Measurements from ENCODE around the gene DCDC2C.

Gene DCDC2C

GRCh38 chr2:3787768-3788167, 84.4 kb downstream of the DCDC2C start:
- Histone ChIP-seq H3K79me2 (ENCODE audit: low read length) (no peaks in the 10 kb centered on the region), H3K9ac (ENCODE audit: low read length) (no peak overlapping the region), H3K9me3 (ENCODE audit: insufficient read depth, low read length) (no peaks in the 10 kb centered on the region), H4K20me1 (ENCODE audit: insufficient read depth, low read length) (no peaks in the 10 kb centered on the region), H3K4me3 (ENCODE audit: low read length) (no peak overlapping the region), H3K4me2 (ENCODE audit: low read length) (no peak overlapping the region), H3K27me3 (ENCODE audit: low read depth, low read length) (peaks cover 5% of the 10 kb centered on the region), H3K4me1 (ENCODE audit: low read length) (no peaks in the 10 kb centered on the region), H3K36me3 (replicated peaks; ENCODE audit: low read depth, low read length) (no peaks in the 10 kb centered on the region), H3K27ac (ENCODE audit: low read length) (no peak overlapping the region), H2AFZ (ENCODE audit: low read depth, low read length) (no peak overlapping the region)
- TF ChIP-seq CTCF (IDR thresholded peaks at IDR 0.05; ENCODE audit: low read depth, low read length): no peak
- TF ChIP-seq EZH2phosphoT487 (IDR thresholded peaks at IDR 0.05; ENCODE audit: low read depth): no peak

GRCh38 chr2:3789256-3789655, 85.9 kb downstream of the DCDC2C start:
- H3K27me3 ChIP-seq (ENCODE audit: low read depth, low read length): peaks cover 5% of the 10 kb centered on the region
- no peak for TF ChIP-seq CTCF (IDR thresholded peaks at IDR 0.05; ENCODE audit: low read depth, low read length)
- no peak for TF ChIP-seq EZH2phosphoT487 (IDR thresholded peaks at IDR 0.05; ENCODE audit: low read depth)

GRCh38 chr2:3793249-3793648, 89.9 kb downstream of the DCDC2C start:
- H3K27me3 ChIP-seq (ENCODE audit: low read depth, low read length): peaks cover 2% of the 10 kb centered on the region
- H3K4me1 ChIP-seq (ENCODE audit: low read length): no peaks in the 10 kb centered on the region
- H4K20me1 ChIP-seq (ENCODE audit: insufficient read depth, low read length): no peaks in the 10 kb centered on the region
- no peak for TF ChIP-seq CTCF (IDR thresholded peaks at IDR 0.05; ENCODE audit: low read depth, low read length)
- no peak for TF ChIP-seq EZH2phosphoT487 (IDR thresholded peaks at IDR 0.05; ENCODE audit: low read depth)
- no peaks in the 10 kb centered on the region for H3K79me2 ChIP-seq (ENCODE audit: low read length)
- no peak overlapping the region for H3K4me3 ChIP-seq (ENCODE audit: low read length)
- H3K9ac ChIP-seq (ENCODE audit: low read length): no peak overlapping the region
- H3K4me2 ChIP-seq (ENCODE audit: low read length): no peak overlapping the region
- H2AFZ ChIP-seq (ENCODE audit: low read depth, low read length): no peak overlapping the region
- no peak overlapping the region for H3K27ac ChIP-seq (ENCODE audit: low read length)
- no peaks in the 10 kb centered on the region for H3K36me3 ChIP-seq (replicated peaks; ENCODE audit: low read depth, low read length)
- no peaks in the 10 kb centered on the region for H3K9me3 ChIP-seq (ENCODE audit: insufficient read depth, low read length)

More at GRCh38 chr2:3789256-3789655, 85.9 kb downstream of the DCDC2C start:
- Histone ChIP-seq H3K9ac (ENCODE audit: low read length) (no peak overlapping the region), H3K9me3 (ENCODE audit: insufficient read depth, low read length) (no peaks in the 10 kb centered on the region), H3K36me3 (replicated peaks; ENCODE audit: low read depth, low read length) (no peaks in the 10 kb centered on the region), H3K27ac (ENCODE audit: low read length) (no peak overlapping the region), H3K79me2 (ENCODE audit: low read length) (no peaks in the 10 kb centered on the region), H3K4me1 (ENCODE audit: low read length) (no peaks in the 10 kb centered on the region), H2AFZ (ENCODE audit: low read depth, low read length) (no peak overlapping the region), H3K4me3 (ENCODE audit: low read length) (no peak overlapping the region), H3K4me2 (ENCODE audit: low read length) (no peak overlapping the region), H4K20me1 (ENCODE audit: insufficient read depth, low read length) (no peaks in the 10 kb centered on the region)

GRCh38 chr2:3801506-3801905, 98.1 kb downstream of the DCDC2C start:
- Histone ChIP-seq H3K79me2 (ENCODE audit: low read length) (no peaks in the 10 kb centered on the region), H3K9me3 (ENCODE audit: insufficient read depth, low read length) (no peaks in the 10 kb centered on the region), H3K27ac (ENCODE audit: low read length) (no peak overlapping the region), H2AFZ (ENCODE audit: low read depth, low read length) (no peak overlapping the region), H3K27me3 (ENCODE audit: low read depth, low read length) (no peaks in the 10 kb centered on the region; the same call in 1 of the 2 replicates), H3K4me3 (ENCODE audit: low read length) (no peak overlapping the region), H4K20me1 (ENCODE audit: insufficient read depth, low read length) (no peaks in the 10 kb centered on the region), H3K4me1 (ENCODE audit: low read length) (no peaks in the 10 kb centered on the region), H3K4me2 (ENCODE audit: low read length) (no peak overlapping the region), H3K36me3 (replicated peaks; ENCODE audit: low read depth, low read length) (no peaks in the 10 kb centered on the region), H3K9ac (ENCODE audit: low read length) (no peak overlapping the region)
- TF ChIP-seq EZH2phosphoT487 (IDR thresholded peaks at IDR 0.05; ENCODE audit: low read depth) (no peak), CTCF (IDR thresholded peaks at IDR 0.05; ENCODE audit: low read depth, low read length) (no peak)
